GDM1 (cell line): Measurements from ENCODE around the gene CDAN1.
"Not testable (repeated sequence)": the region's sequence is repeated elsewhere in the genome, so short reads cannot be mapped to it uniquely, and the experiment has no call there.

Experiments used
- DNase-seq: peaks from one replicate; lab custom pipeline; 2025; lab: John Stamatoyannopoulos, UW

Gene CDAN1

GRCh38 chr15:42707068-42707467, 29.9 kb downstream of the CDAN1 start:
- DNase-seq, result no peak

DNA sequence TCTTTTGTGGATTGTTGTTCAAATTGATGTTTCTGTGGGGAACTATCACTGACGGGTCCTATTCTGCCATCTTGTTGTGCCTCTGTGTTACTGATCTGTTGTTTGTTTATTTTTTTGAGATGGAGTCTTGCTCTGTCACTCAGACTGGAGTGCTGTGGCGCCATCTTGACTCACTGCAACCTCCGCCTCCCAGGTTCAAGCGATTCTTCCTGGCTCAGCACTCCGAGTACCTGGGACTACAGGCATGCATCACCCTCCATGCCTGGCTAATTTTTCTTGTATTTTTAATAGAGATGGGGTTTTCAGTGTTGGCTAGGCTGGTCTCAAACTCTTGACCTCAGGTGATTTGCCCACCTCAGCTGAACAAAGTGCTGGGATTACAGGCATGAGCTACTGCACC, 31.6 kb downstream of the CDAN1 start:
- DNase-seq, result no peak

DNA sequence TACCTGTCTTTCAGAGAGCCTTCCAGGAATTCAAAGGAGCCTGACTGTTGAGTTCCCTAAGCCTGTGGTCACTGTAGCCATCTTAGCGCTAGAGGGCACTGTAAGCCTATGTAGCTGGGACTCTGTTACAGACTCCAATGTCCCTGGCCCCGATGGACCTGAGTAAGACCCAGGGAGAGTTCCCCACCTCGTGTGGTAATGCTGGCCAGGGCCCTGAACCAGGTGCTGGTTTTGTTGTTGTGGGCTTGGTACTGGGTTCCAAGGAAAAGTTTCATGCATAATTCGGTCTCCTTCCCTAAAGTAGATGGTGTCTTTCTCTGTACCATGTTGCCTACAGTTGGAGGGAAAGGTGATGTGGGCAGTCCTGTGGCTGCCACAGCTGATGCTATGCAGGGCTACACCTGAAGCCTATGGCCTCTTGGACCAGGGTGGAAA, 32.4 kb downstream of the CDAN1 start:
- peak; percentile 14 for DNase-seq

DNA sequence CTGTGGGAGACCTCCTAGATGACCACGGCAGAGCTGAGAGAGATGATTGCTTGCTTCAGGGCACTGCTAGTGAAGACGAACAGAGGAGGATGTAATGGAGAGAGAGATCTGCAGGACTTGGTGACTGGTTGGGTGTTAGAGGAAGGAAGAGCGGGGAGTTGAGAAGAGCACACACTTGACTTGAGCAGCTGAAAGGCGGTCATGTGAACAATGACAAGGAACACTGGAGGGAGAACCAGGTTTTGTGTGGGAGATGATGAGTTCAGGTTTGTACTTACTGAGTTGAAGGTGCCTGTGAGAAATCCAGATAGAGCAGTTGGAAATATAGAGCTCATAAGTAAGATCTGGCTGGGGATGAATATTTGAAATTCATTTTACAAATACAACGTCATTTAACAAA, 40.3 kb downstream of the CDAN1 start:
- no peak for DNase-seq

DNA sequence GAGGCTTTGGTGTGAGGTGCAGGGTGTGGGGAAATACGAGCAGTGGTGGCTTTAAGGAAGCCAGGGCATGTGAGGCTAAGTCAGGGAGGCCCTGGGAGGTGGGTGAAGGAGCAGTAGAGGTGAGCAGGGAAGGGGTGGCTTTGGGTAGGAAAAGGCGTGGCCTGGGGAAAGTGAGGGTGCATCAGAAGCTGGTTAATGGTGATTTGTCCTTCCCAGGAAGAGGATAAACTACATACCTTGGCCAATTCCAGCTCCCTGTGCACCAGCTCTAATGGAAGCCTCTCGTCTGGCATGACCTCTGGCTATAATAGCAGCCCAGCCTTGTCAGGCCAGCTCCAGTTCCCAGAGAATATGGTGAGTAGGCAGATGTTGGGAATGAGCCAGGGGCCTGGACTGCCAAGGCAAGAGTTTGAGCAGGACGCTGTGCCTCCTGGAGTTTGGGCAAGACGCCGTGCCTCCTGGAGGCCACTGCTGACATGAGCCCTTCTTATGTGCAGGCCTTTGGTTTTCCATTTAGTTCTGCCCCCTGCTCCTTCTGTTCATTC, 41.3 kb downstream of the CDAN1 start:
- no peak for DNase-seq

- no peak for DNase-seq
Observed at GRCh38 chr15:42694398-42694797, 42.5 kb downstream of the CDAN1 start.

- no peak for DNase-seq
Observed at GRCh38 chr15:42693942-42694341, 43.0 kb downstream of the CDAN1 start.

DNA sequence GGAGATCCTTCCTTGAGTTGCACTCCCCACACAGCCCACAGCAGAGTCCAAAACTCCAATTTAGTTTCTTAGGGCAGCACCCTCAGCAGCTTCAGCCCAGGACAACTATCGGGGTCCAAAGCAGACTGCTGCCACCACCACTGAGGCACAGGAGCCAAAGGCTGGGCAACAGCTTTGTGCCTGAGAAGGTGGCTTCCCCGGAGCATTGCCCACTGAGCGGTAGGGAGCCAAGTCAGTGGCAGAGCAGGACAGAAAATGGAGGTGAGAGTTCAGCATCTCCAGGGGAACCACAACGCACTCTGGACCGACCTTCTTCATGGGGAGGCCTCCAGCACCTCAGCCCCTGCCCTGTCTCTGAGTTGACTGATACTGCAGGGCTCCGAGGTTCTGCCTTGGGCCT, 43.4 kb downstream of the CDAN1 start:
- DNase-seq, result no peak

- no peak for DNase-seq
Observed at GRCh38 chr15:42692997-42693396, 43.9 kb downstream of the CDAN1 start.

DNA sequence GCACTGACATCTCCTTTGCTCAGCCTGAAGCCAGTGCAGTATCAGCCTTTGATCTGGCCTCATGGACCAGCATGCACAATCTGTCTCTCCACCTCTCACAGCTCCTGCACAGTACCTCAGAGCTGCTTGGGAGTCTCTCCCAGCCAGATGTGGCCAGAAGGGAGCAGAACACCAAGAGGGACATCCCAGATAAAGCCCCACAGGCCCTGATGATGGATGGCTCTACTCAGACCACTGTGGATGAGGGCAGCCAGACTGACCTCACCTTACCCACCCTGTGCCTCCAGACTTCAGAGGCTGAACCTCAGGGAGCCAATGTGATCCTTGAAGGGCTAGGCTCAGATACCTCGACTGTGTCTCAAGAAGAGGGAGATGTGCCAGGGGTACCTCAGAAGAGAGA, 44.4 kb downstream of the CDAN1 start:
- no peak for DNase-seq

- no peak for DNase-seq
Observed at GRCh38 chr15:42691770-42692169, 45.2 kb downstream of the CDAN1 start.

DNA sequence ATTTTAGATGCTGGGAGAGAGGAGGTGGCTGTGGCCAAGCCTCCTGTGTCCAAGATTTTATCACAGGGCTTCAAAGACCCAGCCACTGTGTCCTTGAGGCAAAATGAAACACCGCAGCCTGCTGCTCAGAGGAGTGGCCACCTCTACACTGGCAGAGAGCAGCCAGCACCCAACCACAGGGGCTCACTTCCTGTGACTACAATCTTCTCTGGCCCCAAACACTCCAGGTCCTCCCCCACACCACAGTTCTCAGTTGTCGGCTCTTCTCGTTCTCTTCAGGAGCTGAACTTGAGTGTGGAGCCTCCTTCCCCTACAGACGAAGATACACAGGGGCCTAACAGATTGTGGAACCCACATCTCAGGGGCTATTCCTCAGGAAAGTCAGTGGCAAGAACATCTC, 45.6 kb downstream of the CDAN1 start:
- no peak for DNase-seq

GRCh38 chr15:42688301-42688700, 48.6 kb downstream of the CDAN1 start:
- no peak for DNase-seq

- no peak for DNase-seq
Observed at GRCh38 chr15:42687740-42688139, 49.2 kb downstream of the CDAN1 start.

GRCh38 chr15:42686281-42686680, 50.6 kb downstream of the CDAN1 start:
- no peak for DNase-seq

- no peak for DNase-seq
Observed at GRCh38 chr15:42681119-42681518, 55.8 kb downstream of the CDAN1 start.

DNA sequence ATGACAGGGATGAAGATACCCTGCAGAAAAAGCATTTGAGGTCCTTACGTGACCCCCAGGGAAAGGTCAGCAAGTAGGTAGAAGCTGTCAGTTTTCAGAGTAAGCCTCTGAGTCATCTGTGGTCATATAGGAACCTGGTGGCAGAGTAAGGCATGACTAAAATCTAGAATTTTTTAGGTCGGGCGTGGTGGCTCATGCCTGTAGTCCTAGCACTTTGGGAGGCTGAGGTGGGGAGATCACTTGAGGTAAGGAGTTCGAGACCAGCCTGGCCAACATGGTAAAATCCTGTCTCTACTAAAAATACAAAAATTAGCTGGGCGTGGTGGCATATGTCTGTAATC, 56.8 kb downstream of the CDAN1 start:
- DNase-seq, result not testable (repeated sequence)

DNA sequence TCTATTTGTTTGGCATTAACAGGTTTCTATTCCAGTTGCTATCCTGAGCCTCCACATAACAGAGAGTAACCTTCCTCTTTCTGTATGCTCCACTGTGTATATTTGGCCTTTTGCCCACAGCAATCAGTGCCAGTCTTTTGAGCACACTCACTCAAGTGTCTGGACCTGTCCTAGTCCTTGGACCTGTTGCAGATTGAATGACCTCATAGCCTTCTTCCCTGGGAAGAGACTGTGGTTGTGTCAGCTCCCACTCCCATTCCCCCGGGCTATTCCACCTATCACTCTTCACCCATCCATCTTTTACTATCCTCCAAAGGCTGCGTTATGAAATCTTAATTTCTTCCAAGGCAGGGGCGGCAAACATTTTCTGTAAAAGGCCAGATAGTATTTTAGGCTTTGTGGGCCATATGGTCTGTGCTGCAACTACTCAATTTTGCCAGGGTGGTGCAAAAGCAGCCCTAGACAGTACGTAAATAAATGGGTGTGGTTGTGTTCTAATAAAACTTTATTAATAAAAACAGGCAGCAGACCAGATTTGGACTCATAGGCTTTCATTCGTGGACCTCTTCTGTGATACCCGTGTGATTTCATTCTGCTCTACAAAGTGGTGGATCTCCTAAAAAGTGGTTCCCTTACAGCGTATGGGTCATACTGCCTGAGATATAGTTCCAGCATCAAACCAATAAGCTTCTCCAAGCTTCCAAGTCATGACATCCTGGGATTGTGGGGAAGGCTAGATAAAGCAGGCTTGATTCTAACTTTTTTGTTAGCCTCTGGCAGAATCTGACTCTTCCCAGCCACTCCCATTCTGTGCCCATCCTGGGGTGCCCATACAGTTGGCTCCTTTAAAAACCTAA, 57.4 kb downstream of the CDAN1 start:
- DNase-seq, result no peak

DNA sequence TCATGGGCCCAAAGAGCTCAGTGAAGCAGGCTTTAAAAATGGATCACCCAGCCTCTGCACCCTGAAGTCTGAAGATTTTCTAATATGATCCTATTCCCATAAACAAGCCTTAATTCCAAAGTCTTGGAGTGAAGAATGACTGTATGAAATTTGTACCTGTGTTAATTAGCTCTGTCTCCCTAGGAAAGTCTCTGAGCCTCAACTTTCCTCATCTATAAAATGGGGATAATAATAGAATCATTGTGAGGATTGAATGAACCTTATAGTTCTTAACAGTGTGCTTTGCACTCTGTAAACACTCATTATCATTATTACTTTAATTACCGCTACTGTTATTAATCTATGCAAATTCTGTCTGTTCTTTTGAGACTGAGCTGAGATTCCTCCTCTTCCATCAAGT, 61.9 kb downstream of the CDAN1 start:
- no peak for DNase-seq

DNA sequence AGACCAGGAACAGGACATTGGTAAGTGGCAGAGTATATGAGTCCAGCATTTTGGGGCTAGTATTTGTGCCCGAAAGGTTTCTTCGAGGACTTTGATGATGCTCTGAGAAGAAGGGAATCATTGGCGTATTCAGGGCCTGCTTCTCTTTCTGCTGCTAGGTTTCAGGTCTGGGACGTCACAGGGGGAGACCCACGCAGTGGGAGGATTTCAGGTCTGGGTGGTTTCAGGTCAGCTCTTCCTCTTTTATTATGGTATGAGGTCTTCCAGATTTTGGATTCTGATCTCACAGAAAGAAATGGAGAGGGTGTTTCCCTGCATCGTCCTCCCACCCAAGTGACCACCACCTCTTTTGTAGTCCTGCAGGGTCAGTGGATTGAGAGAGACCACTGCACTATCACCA, 62.5 kb downstream of the CDAN1 start:
- DNase-seq, result no peak
